Measurements from ENCODE around the gene AAGAB.

AAGAB gene

GRCh38 chr15:67174864-67175573, 79.4 kb downstream of the AAGAB start:
- intact Hi-C loops (cut with micrococcal nuclease) = no loop called here
- Mint-ChIP-seq H3K27me3 (peaks cover 21% of the 10 kb centered on the region), H3K4me3 (no peak overlapping the region), H3K4me1 (ENCODE audit: low read depth) (peaks cover 36% of the 10 kb centered on the region), H3K36me3 (ENCODE audit: low read depth) (peaks cover 44% of the 10 kb centered on the region), H3K27ac (no peak overlapping the region), H3K9me3 (no peaks in the 10 kb centered on the region)

GRCh38 chr15:67174446-67174845, 80.0 kb downstream of the AAGAB start:
- Mint-ChIP-seq H3K27ac (no peak overlapping the region), H3K4me1 (ENCODE audit: low read depth) (peaks cover 36% of the 10 kb centered on the region), H3K4me3 (no peak overlapping the region), H3K27me3 (peaks cover 21% of the 10 kb centered on the region), H3K36me3 (ENCODE audit: low read depth) (peaks cover 40% of the 10 kb centered on the region), H3K9me3 (no peaks in the 10 kb centered on the region)
- intact Hi-C loops (cut with micrococcal nuclease) = no loop called here

- intact Hi-C loops (cut with micrococcal nuclease) = no loop called here
- H3K4me1 Mint-ChIP-seq (ENCODE audit: low read depth) = peaks cover 36% of the 10 kb centered on the region
These were observed 80.7 kb downstream of the AAGAB start for GRCh38 chr15:67173786-67174185.

GRCh38 chr15:67173005-67173404, 81.5 kb downstream of the AAGAB start:
- peaks cover 21% of the 10 kb centered on the region for H3K27me3 Mint-ChIP-seq
- no peak overlapping the region for H3K27ac Mint-ChIP-seq
- peaks cover 36% of the 10 kb centered on the region for H3K4me1 Mint-ChIP-seq (ENCODE audit: low read depth)
- H3K4me3 Mint-ChIP-seq = no peak overlapping the region
- H3K9me3 Mint-ChIP-seq = no peaks in the 10 kb centered on the region
- H3K36me3 Mint-ChIP-seq (ENCODE audit: low read depth) = peaks cover 42% of the 10 kb centered on the region
- intact Hi-C loops (cut with micrococcal nuclease) = no loop called here

More at GRCh38 chr15:67173786-67174185, 80.7 kb downstream of the AAGAB start:
- Mint-ChIP-seq H3K4me3 (no peak overlapping the region), H3K27me3 (peaks cover 21% of the 10 kb centered on the region), H3K36me3 (ENCODE audit: low read depth) (peaks cover 36% of the 10 kb centered on the region), H3K27ac (no peak overlapping the region), H3K9me3 (no peaks in the 10 kb centered on the region)

- Mint-ChIP-seq H3K4me1 (ENCODE audit: low read depth) (peaks cover 36% of the 10 kb centered on the region), H3K4me3 (no peak overlapping the region), H3K27ac (no peak overlapping the region), H3K9me3 (no peaks in the 10 kb centered on the region), H3K27me3 (peaks cover 23% of the 10 kb centered on the region), H3K36me3 (ENCODE audit: low read depth) (peaks cover 50% of the 10 kb centered on the region)
- intact Hi-C loops (cut with micrococcal nuclease) = no loop called here
These were observed 82.3 kb downstream of the AAGAB start for GRCh38 chr15:67172172-67172571.

- Mint-ChIP-seq H3K27ac (no peak overlapping the region), H3K27me3 (peaks cover 27% of the 10 kb centered on the region), H3K4me1 (ENCODE audit: low read depth) (peaks cover 31% of the 10 kb centered on the region), H3K9me3 (no peaks in the 10 kb centered on the region), H3K4me3 (no peak overlapping the region), H3K36me3 (ENCODE audit: low read depth) (peaks cover 57% of the 10 kb centered on the region)
- intact Hi-C loops (cut with micrococcal nuclease) = no loop called here
These were observed 83.0 kb downstream of the AAGAB start for GRCh38 chr15:67171471-67171870.

GRCh38 chr15:67170143-67170925, 84.1 kb downstream of the AAGAB start:
- Mint-ChIP-seq H3K27ac (no peak overlapping the region), H3K27me3 (peaks cover 27% of the 10 kb centered on the region)

GRCh38 chr15:67168694-67169093, 85.8 kb downstream of the AAGAB start:
- Mint-ChIP-seq H3K4me3 (no peak overlapping the region), H3K4me1 (ENCODE audit: low read depth) (peaks cover 3% of the 10 kb centered on the region), H3K27me3 (peaks cover 16% of the 10 kb centered on the region), H3K36me3 (ENCODE audit: low read depth) (peaks cover 67% of the 10 kb centered on the region), H3K9me3 (no peaks in the 10 kb centered on the region), H3K27ac (no peak overlapping the region)
- intact Hi-C loops (cut with micrococcal nuclease) = no loop called here

More at GRCh38 chr15:67170143-67170925, 84.1 kb downstream of the AAGAB start:
- H3K36me3 Mint-ChIP-seq (ENCODE audit: low read depth) = peaks cover 68% of the 10 kb centered on the region
- no peaks in the 10 kb centered on the region for H3K9me3 Mint-ChIP-seq
- H3K4me1 Mint-ChIP-seq (ENCODE audit: low read depth) = peaks cover 19% of the 10 kb centered on the region
- H3K4me3 Mint-ChIP-seq = no peak overlapping the region
- intact Hi-C loops (cut with micrococcal nuclease) = no loop called here

- Mint-ChIP-seq H3K27me3 (peaks cover 9% of the 10 kb centered on the region), H3K9me3 (no peaks in the 10 kb centered on the region), H3K4me3 (no peak overlapping the region), H3K4me1 (ENCODE audit: low read depth) (peaks cover 6% of the 10 kb centered on the region), H3K36me3 (ENCODE audit: low read depth) (peaks cover 53% of the 10 kb centered on the region), H3K27ac (no peak overlapping the region)
- intact Hi-C loops (cut with micrococcal nuclease) = no loop called here
These were observed 87.4 kb downstream of the AAGAB start for GRCh38 chr15:67167091-67167490.

- H3K4me3 Mint-ChIP-seq = no peak overlapping the region
- peaks cover 13% of the 10 kb centered on the region for H3K4me1 Mint-ChIP-seq (ENCODE audit: low read depth)
- no peak overlapping the region for H3K27ac Mint-ChIP-seq
- peaks cover 53% of the 10 kb centered on the region for H3K36me3 Mint-ChIP-seq (ENCODE audit: low read depth)
- peaks cover 8% of the 10 kb centered on the region for H3K27me3 Mint-ChIP-seq
- intact Hi-C loops (cut with micrococcal nuclease) = no loop called here
- H3K9me3 Mint-ChIP-seq = no peaks in the 10 kb centered on the region
These were observed 88.0 kb downstream of the AAGAB start for GRCh38 chr15:67166280-67167009.

GRCh38 chr15:67165254-67166253, 88.9 kb downstream of the AAGAB start:
- no peak overlapping the region for H3K27ac Mint-ChIP-seq
- no peak overlapping the region for H3K4me3 Mint-ChIP-seq
- H3K4me1 Mint-ChIP-seq (ENCODE audit: low read depth) = peaks cover 19% of the 10 kb centered on the region

GRCh38 chr15:67164811-67165253, 89.6 kb downstream of the AAGAB start:
- H3K36me3 Mint-ChIP-seq (ENCODE audit: low read depth) = peaks cover 46% of the 10 kb centered on the region
- no peak overlapping the region for H3K4me3 Mint-ChIP-seq
- H3K27ac Mint-ChIP-seq = no peak overlapping the region
- H3K9me3 Mint-ChIP-seq = no peaks in the 10 kb centered on the region
- peaks cover 19% of the 10 kb centered on the region for H3K4me1 Mint-ChIP-seq (ENCODE audit: low read depth)
- H3K27me3 Mint-ChIP-seq = peaks cover 7% of the 10 kb centered on the region
- intact Hi-C loops (cut with micrococcal nuclease) = no loop called here

More at GRCh38 chr15:67165254-67166253, 88.9 kb downstream of the AAGAB start:
- intact Hi-C loops (cut with micrococcal nuclease) = no loop called here
- Mint-ChIP-seq H3K36me3 (ENCODE audit: low read depth) (peaks cover 46% of the 10 kb centered on the region), H3K27me3 (peaks cover 7% of the 10 kb centered on the region), H3K9me3 (no peaks in the 10 kb centered on the region)

- H3K4me1 Mint-ChIP-seq (ENCODE audit: low read depth) = peaks cover 19% of the 10 kb centered on the region
- intact Hi-C loops (cut with micrococcal nuclease) = no loop called here
- H3K27ac Mint-ChIP-seq = no peak overlapping the region
- no peak overlapping the region for H3K4me3 Mint-ChIP-seq
- H3K36me3 Mint-ChIP-seq (ENCODE audit: low read depth) = peaks cover 46% of the 10 kb centered on the region
- H3K27me3 Mint-ChIP-seq = peaks cover 7% of the 10 kb centered on the region
- H3K9me3 Mint-ChIP-seq = no peaks in the 10 kb centered on the region
These were observed 90.1 kb downstream of the AAGAB start for GRCh38 chr15:67164401-67164791.

All from dendritic cell treated with granulocyte-macrophage colony-stimulating factor and Interleukin-4, amounts not matched to agents 40 ng/mL and 50 ng/mL, for 4 days (primary cell).